GM18526 (cell line): ENCODE results near the gene ISX.

Source experiments
- POLR2A ChIP-seq: IDR thresholded peaks from 3 replicates; pipeline ENCODE4 v1.6.1; 2011; ENCODE audit not compliant: insufficient read length; ENCODE audit errors: extremely low read depth

ISX gene

GRCh38 chr22:35065796-35066218 is at the start of gene ISX:
ISX (plus strand) TSS chr22:35066158; CDS start chr22:35067088, 930 bp downstream.
- TF ChIP-seq POLR2A: no peak

- TF ChIP-seq POLR2A: no peak
Observed at GRCh38 chr22:35016909-35017308, 49.0 kb upstream of the ISX start.

- TF ChIP-seq POLR2A: no peak
Observed at GRCh38 chr22:35018995-35019394, 47.0 kb upstream of the ISX start.

GRCh38 chr22:35020517-35020916 is 45.4 kb upstream of the ISX start:
- TF ChIP-seq POLR2A: no peak

- no peak for TF ChIP-seq POLR2A
Observed at GRCh38 chr22:35021161-35021560, 44.8 kb upstream of the ISX start.

GRCh38 chr22:35022291-35022690 is 43.7 kb upstream of the ISX start:
- no peak for TF ChIP-seq POLR2A

- no peak for TF ChIP-seq POLR2A
Observed at GRCh38 chr22:35023692-35024363, 42.1 kb upstream of the ISX start.

- TF ChIP-seq POLR2A: no peak
Observed at GRCh38 chr22:35024364-35024692, 41.6 kb upstream of the ISX start.

- no peak for TF ChIP-seq POLR2A
Observed at GRCh38 chr22:35032571-35032970, 33.4 kb upstream of the ISX start.

GRCh38 chr22:35033635-35034296 is 32.2 kb upstream of the ISX start:
- TF ChIP-seq POLR2A: no peak

- TF ChIP-seq POLR2A: no peak
Observed at GRCh38 chr22:35034963-35035362, 31.0 kb upstream of the ISX start.

- no peak for TF ChIP-seq POLR2A
Observed at GRCh38 chr22:35037089-35037488, 28.9 kb upstream of the ISX start.

GRCh38 chr22:35039625-35040024 is 26.3 kb upstream of the ISX start:
- no peak for TF ChIP-seq POLR2A

- TF ChIP-seq POLR2A: no peak
Observed at GRCh38 chr22:35043252-35043933, 22.6 kb upstream of the ISX start.

- no peak for TF ChIP-seq POLR2A
Observed at GRCh38 chr22:35043934-35044319, 22.0 kb upstream of the ISX start.

- TF ChIP-seq POLR2A: no peak
Observed at GRCh38 chr22:35044607-35045390, 21.2 kb upstream of the ISX start.
